Measurements from ENCODE around the gene FDPS. TPM values are rescaled to one million over a fixed set of nuclear protein-coding genes. Genes with fewer than 3 reads are reported as not detected.

FDPS gene
- total RNA-seq, 1 experiment from 2014 or later: 449 TPM

- H3K27me3 ChIP-seq (replicated peaks; ENCODE audit: insufficient read depth, low read depth, low read length, poor library complexity): peaks cover 22% of the 10 kb centered on the region
Measured at GRCh38 chr1:155294520-155295182, 14.0 kb upstream of the FDPS start.

DNA sequence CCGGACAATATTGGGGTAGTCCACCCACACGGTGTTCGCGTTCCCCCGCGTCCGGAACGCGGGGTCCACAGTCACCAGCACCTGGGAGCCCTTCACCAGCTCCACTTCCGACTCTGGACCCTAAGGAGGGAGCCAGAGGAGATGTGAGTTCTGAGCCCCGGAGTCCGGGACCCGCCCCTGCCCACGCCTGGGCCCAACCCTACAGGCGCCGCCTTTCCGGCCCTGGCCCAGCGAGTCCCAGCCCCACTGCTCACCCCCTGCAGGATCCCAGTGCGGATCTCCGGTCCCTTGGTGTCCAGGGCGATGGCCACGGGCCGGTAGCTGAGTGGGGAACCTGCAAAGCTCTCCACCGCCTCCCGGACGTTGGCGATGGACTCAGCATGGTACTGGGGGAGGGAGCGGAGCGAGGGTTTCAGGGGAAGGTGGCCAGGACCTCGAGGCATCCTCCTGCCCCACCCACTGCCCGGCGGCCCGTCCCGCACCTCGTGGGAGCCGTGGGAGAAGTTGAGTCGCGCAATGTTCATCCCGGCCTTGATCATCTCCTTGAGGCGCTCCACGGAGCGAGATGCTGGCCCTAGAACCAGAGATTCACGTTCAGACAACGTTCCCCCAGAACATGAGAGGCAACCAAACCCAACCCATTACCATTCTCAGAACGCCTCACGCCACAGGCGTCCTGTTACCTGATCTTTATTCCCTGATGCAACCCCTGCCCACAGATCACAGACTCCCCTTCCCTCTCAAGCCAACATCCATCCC lies 13.3 kb upstream of the FDPS start:
- intact Hi-C loops (cut with micrococcal nuclease; ENCODE audit: unreplicated experiment): no loop called here
- no peak overlapping the region for H3K27ac ChIP-seq (ENCODE audit: low read depth, low read length, poor library complexity, severe bottlenecking)
- no peak overlapping the region for H3K4me3 ChIP-seq (ENCODE audit: low read depth, low read length, poor library complexity, severe bottlenecking)
- H3K4me1 ChIP-seq (ENCODE audit: insufficient read depth, low read length, poor library complexity, severe bottlenecking): no peaks in the 10 kb centered on the region
- ChIA-PET POLR2A (ENCODE audit: low non-redundant PET) (no interaction called here), CTCF (interaction anchor here (0.5 kb wide), 1 partner anchor 45 kb away, joined by 3 read pairs; no protein-coding TSS in a partner anchor)
- no peaks in the 10 kb centered on the region for H3K9me3 ChIP-seq (ENCODE audit: low read depth, low read length, poor library complexity, severe bottlenecking)
- peaks cover 22% of the 10 kb centered on the region for H3K27me3 ChIP-seq (replicated peaks; ENCODE audit: insufficient read depth, low read depth, low read length, poor library complexity)
- no peaks in the 10 kb centered on the region for H3K36me3 ChIP-seq (ENCODE audit: insufficient read depth, low read length, poor library complexity, severe bottlenecking)
- TF ChIP-seq EZH2 (IDR thresholded peaks at IDR 0.05; ENCODE audit: borderline replicate concordance, low read depth, low read length, poor library complexity, severe bottlenecking) (no peak), CTCF (conservative IDR thresholded peaks at IDR 0.05; ENCODE audit: low read depth, low read length) (no peak)
- DNase-seq (ENCODE audit: low spot score): no peak
- no TSS peak for BruUV-seq (replicated peaks)

More at GRCh38 chr1:155294520-155295182, 14.0 kb upstream of the FDPS start:
- TF ChIP-seq EZH2 (IDR thresholded peaks at IDR 0.05; ENCODE audit: borderline replicate concordance, low read depth, low read length, poor library complexity, severe bottlenecking): no peak
- TF ChIP-seq CTCF (conservative IDR thresholded peaks at IDR 0.05; ENCODE audit: low read depth, low read length): no peak
- no TSS peak for BruUV-seq (replicated peaks)
- no peak for DNase-seq (ENCODE audit: low spot score)
- H3K4me3 ChIP-seq (ENCODE audit: low read depth, low read length, poor library complexity, severe bottlenecking): no peak overlapping the region
- no peak overlapping the region for H3K27ac ChIP-seq (ENCODE audit: low read depth, low read length, poor library complexity, severe bottlenecking)
- POLR2A ChIA-PET (ENCODE audit: low non-redundant PET): no interaction called here
- no peaks in the 10 kb centered on the region for H3K36me3 ChIP-seq (ENCODE audit: insufficient read depth, low read length, poor library complexity, severe bottlenecking)
- intact Hi-C loops (cut with micrococcal nuclease; ENCODE audit: unreplicated experiment): no loop called here
- CTCF ChIA-PET: no interaction called here
- no peaks in the 10 kb centered on the region for H3K9me3 ChIP-seq (ENCODE audit: low read depth, low read length, poor library complexity, severe bottlenecking)
- H3K4me1 ChIP-seq (ENCODE audit: insufficient read depth, low read length, poor library complexity, severe bottlenecking): no peaks in the 10 kb centered on the region

- ChIA-PET CTCF (interaction anchor here (0.5 kb wide), 1 partner anchor 46 kb away, joined by 3 read pairs; no protein-coding TSS in a partner anchor), POLR2A (ENCODE audit: low non-redundant PET) (no interaction called here)
- DNase-seq (ENCODE audit: low spot score): no peak
- intact Hi-C loops (cut with micrococcal nuclease; ENCODE audit: unreplicated experiment): no loop called here
- TF ChIP-seq EZH2 (IDR thresholded peaks at IDR 0.05; ENCODE audit: borderline replicate concordance, low read depth, low read length, poor library complexity, severe bottlenecking) (no peak), CTCF (conservative IDR thresholded peaks at IDR 0.05; ENCODE audit: low read depth, low read length) (no peak)
- no peaks in the 10 kb centered on the region for H3K36me3 ChIP-seq (ENCODE audit: insufficient read depth, low read length, poor library complexity, severe bottlenecking)
- no peaks in the 10 kb centered on the region for H3K4me1 ChIP-seq (ENCODE audit: insufficient read depth, low read length, poor library complexity, severe bottlenecking)
- no peak overlapping the region for H3K4me3 ChIP-seq (ENCODE audit: low read depth, low read length, poor library complexity, severe bottlenecking)
- peaks cover 22% of the 10 kb centered on the region for H3K27me3 ChIP-seq (replicated peaks; ENCODE audit: insufficient read depth, low read depth, low read length, poor library complexity)
- BruUV-seq (replicated peaks): no TSS peak
- H3K27ac ChIP-seq (ENCODE audit: low read depth, low read length, poor library complexity, severe bottlenecking): no peak overlapping the region
- H3K9me3 ChIP-seq (ENCODE audit: low read depth, low read length, poor library complexity, severe bottlenecking): no peaks in the 10 kb centered on the region
Measured at GRCh38 chr1:155295942-155296267, 12.8 kb upstream of the FDPS start.
